SK-N-SH (cell line): ENCODE data around the gene NIN. TPM values are rescaled to one million over a fixed set of nuclear protein-coding genes. Genes with fewer than 3 reads are reported as not detected.

Source experiments
- CTCF ChIA-PET: fragments of 300-600, 350-600 bp; formaldehyde crosslinking; extraction: SDS; loops from one replicate; lab custom pipeline; 2021; lab: Yijun Ruan, JAX
- POLR2A ChIA-PET: fragments of 350-600 bp; sonication (Branson Sonifier 250); formaldehyde crosslinking; extraction: SDS; loops from one replicate; lab custom pipeline; 2020; ENCODE audit warnings: antibody characterized with exemption, inconsistent platforms; lab: Yijun Ruan, JAX
- DNase-seq: peaks from one replicate; pipeline ENCODE4 v3.0.0; 2012
- H2AFZ ChIP-seq: fragments of 200-600 bp; sonication (generic); 2 replicates; pipeline ENCODE4 v1.8.1; 2016; ENCODE audit warnings: antibody characterized with exemption, mild to moderate bottlenecking, low read depth
- H3F3A ChIP-seq: fragments of 200-600 bp; sonication (generic); replicated peaks from 2 replicates; pipeline ENCODE3; 2016; ENCODE audit warnings: antibody characterized with exemption, mild to moderate bottlenecking; ENCODE audit not compliant: insufficient read depth
- H3K27ac ChIP-seq, 2 experiments: fragments of 200-500 bp in 1 of 2; fragments of 200-600 bp in 1 of 2; sonication (Bioruptor generic) in 1 of 2; sonication (generic), shearing (Covaris generic) in 1 of 2; 2 replicates each; pipeline versions ENCODE4 v1.5.1 to v1.6.1; 2014 to 2016; ENCODE audit warnings: low read depth in 2 of 2, inconsistent platforms in 1 of 2, low read length in 1 of 2, mild to moderate bottlenecking in 1 of 2, mixed read lengths in 1 of 2
- H3K27me3 ChIP-seq: fragments of 200-600 bp; sonication (generic), shearing (Covaris generic); 2 replicates; pipeline ENCODE4 v1.6.1; 2016; ENCODE audit warnings: mixed run types; ENCODE audit not compliant: insufficient read depth
- H3K36me3 ChIP-seq, 2 experiments: fragments of 200-500 bp in 1 of 2; fragments of 200-600 bp in 1 of 2; sonication (Bioruptor generic) in 1 of 2; sonication (generic) in 1 of 2; replicated peaks in 1 of 2; 2 replicates each; pipeline versions ENCODE3 to v1.5.1; 2014 to 2016; ENCODE audit warnings: low read length in 1 of 2, mild to moderate bottlenecking in 1 of 2; ENCODE audit not compliant: insufficient read depth in 2 of 2, control insufficient read depth in 1 of 2
- H3K4me1 ChIP-seq, 2 experiments: fragments of 200-500 bp in 1 of 2; fragments of 200-600 bp in 1 of 2; sonication (Bioruptor generic) in 1 of 2; sonication (generic), shearing (Covaris generic) in 1 of 2; 2 replicates each; pipeline versions ENCODE4 v1.5.1 to v1.6.1; 2014 to 2016; ENCODE audit warnings: low read depth in 1 of 2, low read length in 1 of 2, mixed run types in 1 of 2; ENCODE audit not compliant: insufficient read depth in 2 of 2, control insufficient read depth in 1 of 2
- H3K4me2 ChIP-seq: fragments of 200-600 bp; sonication (generic), shearing (Covaris generic); 2 replicates; pipeline ENCODE4 v1.6.1; 2017; ENCODE audit warnings: mixed run types
- H3K4me3 ChIP-seq, 2 experiments: fragments of 200-500 bp in 1 of 2; fragments of 200-600 bp in 1 of 2; sonication (Bioruptor generic) in 1 of 2; sonication (generic), shearing (Covaris generic) in 1 of 2; 2 replicates each; pipeline versions ENCODE4 v1.5.1 to v1.8.1; 2014 to 2016; ENCODE audit warnings: low read depth in 2 of 2, inconsistent platforms in 1 of 2, low read length in 1 of 2, mild to moderate bottlenecking in 1 of 2, mixed read lengths in 1 of 2, moderate library complexity in 1 of 2
- H3K79me2 ChIP-seq: fragments of 200-600 bp; sonication (generic); 2 replicates; pipeline ENCODE4 v1.8.1; 2017; ENCODE audit warnings: mild to moderate bottlenecking; ENCODE audit not compliant: insufficient read depth
- H3K9ac ChIP-seq: fragments of 200-600 bp; sonication (generic); 2 replicates; pipeline ENCODE4 v1.6.1; 2017; ENCODE audit warnings: mixed run types
- H3K9me2 ChIP-seq: fragments of 200-600 bp; sonication (generic); 2 replicates; pipeline ENCODE4 v1.6.1; 2017; ENCODE audit warnings: mixed run types
- H3K9me3 ChIP-seq: fragments of 200-600 bp; sonication (generic); 2 replicates; pipeline ENCODE4 v1.6.1; 2017; ENCODE audit warnings: mixed run types, mild to moderate bottlenecking, moderate library complexity
- H4K20me1 ChIP-seq: fragments of 200-600 bp; sonication (generic); 2 replicates; pipeline ENCODE4 v1.6.1; 2017; ENCODE audit warnings: mild to moderate bottlenecking, mixed run types; ENCODE audit not compliant: insufficient read depth
- CTCF ChIP-seq: fragments of 200-600 bp; sonication (generic); IDR thresholded peaks from 2 replicates; pipeline ENCODE4 v1.6.1; 2017; ENCODE audit warnings: antibody characterized with exemption, mild to moderate bottlenecking, moderate library complexity
- EP300 ChIP-seq, 2 experiments: IDR thresholded peaks; 2 replicates each; pipeline versions ENCODE4 v1.4.0 to v1.6.1; 2012; ENCODE audit warnings: borderline replicate concordance in 1 of 2, low read depth in 1 of 2, low read length in 1 of 2
- EZH2phosphoT487 ChIP-seq: fragments of 200-600 bp; sonication (generic); IDR thresholded peaks from 2 replicates; pipeline ENCODE4 v1.6.1; 2017; ENCODE audit warnings: low read depth, mixed run types, mild to moderate bottlenecking, antibody characterized with exemption, moderate library complexity, borderline replicate concordance
- FOSL2 ChIP-seq: IDR thresholded peaks from 2 replicates; pipeline ENCODE4 v1.4.0; 2012; ENCODE audit warnings: low read depth, mild to moderate bottlenecking, moderate library complexity, borderline replicate concordance
- FOXM1 ChIP-seq: IDR thresholded peaks from 2 replicates; pipeline ENCODE4 v1.4.0; 2012; ENCODE audit warnings: low read depth, mild to moderate bottlenecking
- GABPA ChIP-seq: IDR thresholded peaks from 2 replicates; pipeline ENCODE4 v1.4.0; 2012; ENCODE audit warnings: low read depth, mild to moderate bottlenecking
- MEF2A ChIP-seq: IDR thresholded peaks from 2 replicates; pipeline ENCODE4 v1.4.0; 2012; ENCODE audit warnings: low read depth, borderline replicate concordance
- NRF1 ChIP-seq: IDR thresholded peaks from 2 replicates; pipeline ENCODE4 v1.6.1; 2012; ENCODE audit warnings: low read depth, mild to moderate bottlenecking, low read length
- RAD21 ChIP-seq: IDR thresholded peaks from 2 replicates; pipeline ENCODE4 v1.6.1; 2012; ENCODE audit warnings: mild to moderate bottlenecking, low read length
- RCOR1 ChIP-seq: fragments of 150-350 bp; IDR thresholded peaks from 2 replicates; pipeline ENCODE4 v1.6.1; 2017; ENCODE audit warnings: antibody characterized with exemption, low read length
- TCF12 ChIP-seq: IDR thresholded peaks from 2 replicates; pipeline ENCODE4 v1.4.0; 2012
- ZBTB33 ChIP-seq: IDR thresholded peaks from 2 replicates; pipeline ENCODE4 v1.4.0; 2012; ENCODE audit warnings: low read depth, borderline replicate concordance
- WGBS: methylation state at CpG from one replicate; pipeline ENCODE4 v1.1.6; 2017; ENCODE audit warnings: low lambda C conversion rate; 5-methylcytosine and 5-hydroxymethylcytosine counted together
- polyA plus RNA-seq, 3 experiments: library from polyadenylated mRNA; depleted of rRNA; stranded (reverse); fragments of >200 nt; gene quantifications; 2 replicates each; pipeline ENCODE4 v1.2.3, GENCODE V29; 2012
- TF ChIP-seq, protein P1 (sequence below): IDR thresholded peaks from 2 replicates; pipeline ENCODE4 v1.4.0; 2012; ENCODE audit warnings: low read depth, borderline replicate concordance
- TF ChIP-seq, protein P2 (sequence below): IDR thresholded peaks from 2 replicates; pipeline ENCODE4; 2012

NIN gene
- polyA plus RNA-seq, 1 of the 3 experiments (the other 2 are of a cell fraction), result 10.0 TPM

- Histone ChIP-seq H2AFZ (no peak within 1 kb of the TSS), H3K9me3 (no peaks in the 10 kb centered on the region), H3K79me2 (no peaks in the 10 kb centered on the region), H3K4me3 (no peak within 1 kb of the TSS), H3K9ac (no peak within 1 kb of the TSS), H3F3A (no peaks in the 10 kb centered on the region), H3K4me1 (no peaks in the 10 kb centered on the region; a peak in 1 of 4 replicates), H3K36me3 (no peaks in the 10 kb centered on the region), H3K9me2 (no peaks in the 10 kb centered on the region), H3K27me3 (no peaks in the 10 kb centered on the region), H3K4me2 (no peak within 1 kb of the TSS), H4K20me1 (no peaks in the 10 kb centered on the region), H3K27ac (no peak within 1 kb of the TSS)
- DNase-seq, result peak; percentile 73
- ChIA-PET POLR2A (interaction anchor here (0.6 kb wide), 1 partner anchor 49 kb away, joined by 3 read pairs; no protein-coding TSS in a partner anchor), CTCF (interaction anchor here (1.2 to 1.7 kb wide), 3 partner anchors 12 to 18 kb away, joined by 3 to 7 read pairs (median 4); no protein-coding TSS in a partner anchor)
- WGBS, result 44% methylated on average over 29 of the region's 63 CpGs
- TF ChIP-seq EP300 (IDR thresholded peaks at IDR 0.05; ENCODE audit: borderline replicate concordance in 1 of 2, low read depth in 1 of 2, low read length in 1 of 2) (no peak), RAD21 (no peak), FOSL2 (no peak), RCOR1 (no peak), FOXM1 (no peak), GABPA (no peak), CTCF (no peak), MEF2A (no peak), EZH2phosphoT487 (no peak), ZBTB33 (no peak), TCF12 (no peak), NRF1 (no peak)
- TF ChIP-seq, protein P1, sequence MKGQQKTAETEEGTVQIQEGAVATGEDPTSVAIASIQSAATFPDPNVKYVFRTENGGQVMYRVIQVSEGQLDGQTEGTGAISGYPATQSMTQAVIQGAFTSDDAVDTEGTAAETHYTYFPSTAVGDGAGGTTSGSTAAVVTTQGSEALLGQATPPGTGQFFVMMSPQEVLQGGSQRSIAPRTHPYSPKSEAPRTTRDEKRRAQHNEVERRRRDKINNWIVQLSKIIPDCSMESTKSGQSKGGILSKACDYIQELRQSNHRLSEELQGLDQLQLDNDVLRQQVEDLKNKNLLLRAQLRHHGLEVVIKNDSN, result no peak
- TF ChIP-seq, protein P2, sequence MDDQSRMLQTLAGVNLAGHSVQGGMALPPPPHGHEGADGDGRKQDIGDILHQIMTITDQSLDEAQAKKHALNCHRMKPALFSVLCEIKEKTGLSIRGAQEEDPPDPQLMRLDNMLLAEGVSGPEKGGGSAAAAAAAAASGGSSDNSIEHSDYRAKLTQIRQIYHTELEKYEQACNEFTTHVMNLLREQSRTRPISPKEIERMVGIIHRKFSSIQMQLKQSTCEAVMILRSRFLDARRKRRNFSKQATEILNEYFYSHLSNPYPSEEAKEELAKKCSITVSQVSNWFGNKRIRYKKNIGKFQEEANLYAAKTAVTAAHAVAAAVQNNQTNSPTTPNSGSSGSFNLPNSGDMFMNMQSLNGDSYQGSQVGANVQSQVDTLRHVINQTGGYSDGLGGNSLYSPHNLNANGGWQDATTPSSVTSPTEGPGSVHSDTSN, result no peak
Measured at GRCh38 chr14:50871914-50872732, 41.2 kb upstream of the NIN start, which contains the start of gene ABHD12B. TSS of gene ABHD12B (plus strand) at chr14:50872053. CDS start at chr14:50872175, 122 bp downstream.
